NOMO-1 treated with DMSO at 0.1 percent for 48 hours (cell line): ENCODE data around the gene SPOCK1.

Source experiments
- DNase-seq: peaks from one replicate; lab custom pipeline; 2025; ENCODE audit not compliant: unreplicated experiment; lab: John Stamatoyannopoulos, UW

The SPOCK1 gene

DNA sequence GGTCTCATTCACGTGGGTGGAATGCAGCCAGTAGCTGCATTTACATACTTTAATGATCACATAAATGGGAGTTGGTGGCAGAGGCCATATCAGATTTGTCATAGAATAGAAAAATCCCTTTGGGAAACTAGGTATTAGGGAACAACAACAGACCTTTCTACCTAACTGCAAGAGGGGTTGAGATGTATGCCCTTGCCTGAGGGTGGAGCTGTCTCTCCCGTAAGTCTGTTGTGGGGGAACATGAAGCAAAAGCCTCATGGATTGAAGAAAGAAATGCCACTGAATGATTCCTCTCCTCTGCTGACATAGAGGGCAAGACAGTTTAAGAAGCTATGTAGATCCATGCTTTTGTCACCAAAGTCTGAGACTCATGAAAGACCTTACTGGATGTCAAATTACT, 461.3 kb downstream of the SPOCK1 start:
- no peak for DNase-seq

DNA sequence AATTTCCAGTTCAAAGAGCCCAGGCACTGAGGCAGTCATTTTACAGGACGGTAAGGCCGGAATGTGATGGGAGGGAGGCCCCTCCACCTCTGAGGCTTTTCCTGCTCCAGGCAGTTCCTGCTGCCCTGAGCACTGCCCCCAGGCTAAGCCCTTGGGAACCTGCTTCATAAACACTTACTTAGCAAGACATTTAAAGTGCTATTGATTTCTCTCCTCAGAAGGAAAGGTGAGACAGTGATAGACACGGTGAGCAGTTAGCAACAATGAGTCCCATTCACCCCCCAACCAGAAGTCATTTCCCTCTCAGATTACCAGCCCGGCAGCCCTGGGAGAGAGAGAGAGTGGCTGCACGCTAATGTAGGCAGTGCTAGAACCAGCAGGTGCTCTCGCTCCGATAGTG, 462.5 kb downstream of the SPOCK1 start:
- DNase-seq: no peak

DNA sequence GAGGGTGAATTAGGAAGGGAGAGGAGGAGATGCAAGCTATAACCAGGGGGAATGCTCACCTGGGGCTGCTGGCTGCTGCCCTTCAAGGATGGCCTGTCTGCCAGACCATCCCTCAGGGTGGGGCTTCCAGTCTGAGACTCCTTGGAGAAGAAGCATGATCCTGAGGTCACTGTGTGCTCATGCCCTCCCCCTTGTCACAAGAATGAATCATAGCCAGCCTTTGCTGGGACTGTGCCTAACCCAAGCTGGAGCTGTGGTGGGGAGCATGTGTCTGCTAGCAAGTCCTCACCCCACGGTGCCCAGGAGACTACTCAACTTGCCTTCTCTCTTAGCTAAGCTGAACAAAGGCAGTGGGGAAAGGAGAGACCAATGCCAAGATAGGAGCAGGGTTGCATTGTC, 463.6 kb downstream of the SPOCK1 start:
- DNase-seq: no peak

DNA sequence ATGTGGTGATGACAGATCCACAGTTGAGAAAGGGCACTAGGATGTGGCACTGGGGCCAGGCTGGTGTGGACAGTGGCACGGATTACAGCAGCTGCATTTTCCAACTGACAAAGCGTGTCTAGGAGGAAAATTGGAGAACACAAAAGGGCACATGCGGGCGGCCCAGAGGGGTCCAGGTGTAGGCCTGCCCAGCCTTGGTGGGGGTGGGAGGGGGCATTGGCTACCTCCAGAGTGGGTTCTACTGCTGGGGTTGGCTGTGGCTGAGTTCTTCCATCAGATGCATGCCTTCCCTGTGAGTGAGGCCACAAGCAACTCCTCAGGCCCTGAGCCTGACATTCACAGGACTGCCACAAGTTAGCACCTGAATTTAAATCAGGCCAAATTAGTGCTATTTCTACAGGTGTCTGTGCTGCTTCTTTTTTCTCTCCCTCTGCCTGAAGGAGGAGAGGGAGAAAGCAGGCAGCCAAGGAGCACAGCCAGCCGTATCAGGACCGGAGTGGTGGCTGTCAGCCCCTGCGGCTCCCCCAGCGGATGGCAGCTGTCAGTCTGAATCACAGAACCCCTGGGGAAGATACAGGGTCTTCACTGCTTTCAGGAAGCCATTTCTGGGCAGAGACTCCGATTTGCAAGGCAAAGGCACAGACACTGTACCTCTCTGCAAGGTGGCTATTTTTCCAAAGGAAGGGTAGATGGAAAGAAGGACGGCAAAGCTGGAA, 464.2 kb downstream of the SPOCK1 start:
- no peak for DNase-seq

DNA sequence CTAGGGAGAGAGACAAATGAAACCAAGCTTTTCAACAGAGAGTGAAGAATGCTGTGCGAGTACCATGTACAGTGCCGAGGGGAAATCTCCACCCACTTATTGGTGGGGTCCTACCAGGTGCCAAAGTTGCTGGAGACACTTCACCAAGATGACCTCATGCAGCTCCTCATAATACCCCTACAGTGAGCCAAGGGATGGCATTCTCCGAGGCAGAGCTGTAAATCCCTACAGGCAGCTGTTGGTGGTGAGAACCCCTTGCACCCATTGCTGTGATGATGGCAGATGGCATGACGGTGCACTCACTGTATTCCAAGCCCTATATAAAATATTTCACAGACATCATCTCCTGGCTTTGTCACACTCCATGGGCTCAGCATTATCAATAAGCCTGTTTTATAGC, 464.9 kb downstream of the SPOCK1 start:
- DNase-seq: no peak

DNA sequence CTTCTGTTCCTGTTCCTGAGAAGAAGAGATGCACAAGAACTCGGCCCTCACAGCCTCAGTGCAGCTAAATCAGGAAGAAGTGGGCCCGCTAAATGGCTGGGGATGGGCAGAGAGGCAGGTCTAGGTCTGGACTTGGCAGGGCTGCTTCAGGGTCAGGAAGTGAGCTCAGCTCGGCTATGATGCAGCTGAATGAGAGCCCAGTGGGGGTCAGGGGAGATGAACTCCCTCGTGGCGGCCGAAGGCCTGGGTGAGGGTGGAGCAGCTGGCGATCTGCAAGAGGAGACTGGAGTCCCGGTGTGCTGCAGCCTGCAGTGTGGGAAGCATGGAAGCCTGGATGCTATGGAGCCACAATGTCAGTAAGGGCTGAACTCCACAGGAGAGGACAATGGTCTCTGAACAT, 466.2 kb downstream of the SPOCK1 start:
- no peak for DNase-seq

DNA sequence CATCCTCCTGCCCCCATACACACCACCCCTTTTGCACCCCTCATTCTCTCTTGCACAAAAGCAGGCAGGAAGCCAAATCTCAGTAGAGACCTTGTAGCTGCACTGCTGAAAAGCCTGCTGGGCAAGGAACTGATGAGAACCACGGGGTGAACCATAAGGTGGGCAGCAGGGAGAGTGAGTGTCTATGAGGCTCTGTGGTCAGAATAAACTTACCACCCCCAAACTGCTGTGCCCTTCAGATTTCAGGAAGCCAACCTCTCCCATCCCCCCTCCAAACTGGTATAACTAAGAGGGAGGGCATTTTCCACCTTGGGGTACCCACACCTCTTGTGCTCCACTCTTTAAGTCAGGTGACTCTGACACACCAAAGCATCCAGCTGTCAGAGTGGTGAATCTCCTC, 471.4 kb downstream of the SPOCK1 start:
- DNase-seq: no peak

DNA sequence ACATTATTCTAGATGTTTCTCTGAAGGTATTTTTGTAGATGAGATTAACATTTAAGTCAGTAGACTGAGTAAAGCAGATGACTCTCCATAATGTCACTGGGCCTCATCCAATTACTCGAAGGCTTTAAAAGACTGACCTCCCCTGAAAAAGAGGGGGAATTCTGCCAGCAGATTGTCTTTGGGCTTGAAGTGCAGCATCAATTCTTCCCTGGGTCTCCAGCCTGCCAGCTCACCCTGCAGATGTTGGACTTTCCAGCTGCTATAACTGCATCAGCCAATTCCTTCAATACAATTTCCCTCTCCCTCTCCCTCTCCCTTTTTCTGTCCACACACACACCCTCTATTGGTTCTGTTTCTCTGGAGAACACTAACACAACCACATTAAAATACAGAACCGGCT, 472.8 kb downstream of the SPOCK1 start:
- no peak for DNase-seq

DNA sequence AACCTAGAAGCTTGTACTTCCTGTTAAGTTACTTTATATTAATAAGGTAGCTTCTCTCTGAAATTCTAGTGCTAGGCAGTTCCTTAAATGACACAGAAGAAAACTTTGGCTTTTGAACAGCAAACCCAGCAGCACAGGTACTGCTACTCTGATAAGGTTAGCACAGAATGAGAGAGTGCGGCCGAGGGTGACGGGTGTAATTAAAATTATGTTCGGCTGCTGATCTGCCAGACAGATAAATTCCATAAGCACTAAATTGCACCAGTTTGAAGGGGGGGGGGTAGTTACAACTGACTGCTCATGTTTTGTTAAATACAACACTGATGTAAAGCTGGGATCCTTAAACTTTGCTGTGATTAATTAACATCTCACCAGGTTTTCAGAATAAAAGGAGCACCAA, 475.1 kb downstream of the SPOCK1 start:
- DNase-seq: peak; percentile 28

DNA sequence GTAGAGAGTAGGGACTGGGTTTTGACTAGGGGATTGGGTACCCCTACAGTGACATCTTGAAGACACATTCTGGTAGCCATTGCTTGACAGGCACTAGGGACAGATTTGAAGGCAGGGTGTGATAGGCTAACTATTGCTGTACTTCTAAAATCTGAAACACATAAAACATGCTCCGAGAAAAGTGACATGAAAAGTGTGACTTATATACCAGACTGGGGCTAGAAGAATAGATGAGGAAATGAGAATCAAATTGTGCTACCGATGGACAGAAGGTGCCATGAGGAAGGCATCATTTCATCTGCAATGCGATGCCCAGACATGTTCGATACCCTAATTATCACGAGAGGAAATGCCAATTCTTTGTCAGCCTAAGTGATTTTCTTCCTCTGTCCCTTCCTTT, 475.8 kb downstream of the SPOCK1 start:
- DNase-seq: no peak

DNA sequence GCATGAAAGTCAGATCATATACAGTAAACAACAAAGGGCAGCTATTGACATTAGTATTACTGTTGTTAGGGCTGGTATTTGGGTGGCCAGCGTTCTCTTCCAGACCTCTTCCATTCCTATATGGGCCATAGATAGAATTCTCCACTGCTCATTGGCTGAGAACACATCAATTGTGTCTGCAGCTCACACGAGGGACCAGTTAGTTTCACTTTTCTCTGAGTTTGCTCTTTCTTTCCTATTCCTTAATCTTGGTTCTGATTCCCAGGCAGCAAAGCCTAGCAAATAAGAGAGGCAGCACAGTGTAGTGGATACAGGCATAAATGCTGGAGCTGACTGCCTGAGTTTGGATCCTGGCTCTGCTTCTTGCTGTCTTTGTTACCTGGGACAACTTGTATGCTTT, 476.4 kb downstream of the SPOCK1 start:
- no peak for DNase-seq

DNA sequence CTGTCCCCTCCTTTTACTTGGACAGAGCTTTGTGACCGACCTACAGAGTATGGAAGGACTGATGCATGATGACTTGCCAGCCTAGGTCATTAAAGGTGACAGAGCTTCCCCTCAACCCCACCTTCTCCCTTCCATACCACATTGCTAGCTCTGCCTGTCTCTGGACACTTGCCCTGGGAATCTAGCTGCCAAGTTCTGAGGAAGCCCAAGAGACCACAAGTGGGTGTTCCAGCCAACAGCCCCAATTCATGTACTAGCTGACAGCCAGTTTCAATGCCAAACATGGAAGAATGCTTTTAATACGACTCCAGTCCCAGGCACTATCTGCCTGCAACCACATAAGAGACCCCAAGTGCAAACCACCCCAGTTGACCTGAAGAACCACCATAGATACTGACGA, 477.1 kb downstream of the SPOCK1 start:
- no peak for DNase-seq

DNA sequence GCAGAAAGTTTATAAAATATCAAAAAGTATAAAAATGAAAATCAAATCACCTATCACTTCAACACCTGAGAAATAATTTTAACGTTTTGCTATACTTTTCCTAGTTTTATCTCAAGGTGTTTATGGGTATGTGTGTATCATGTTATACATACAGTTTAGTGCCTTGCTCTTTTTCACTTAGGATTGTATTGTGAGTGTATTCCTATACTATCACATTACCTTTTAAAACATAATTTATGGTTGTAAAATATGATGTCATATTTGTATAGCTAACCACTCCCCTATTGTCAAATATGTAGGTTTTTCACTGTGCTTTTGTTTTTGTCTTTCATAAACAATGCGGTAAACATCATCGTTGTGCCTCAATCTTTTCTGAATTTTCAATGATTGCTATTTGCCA, 479.9 kb downstream of the SPOCK1 start:
- no peak for DNase-seq

DNA sequence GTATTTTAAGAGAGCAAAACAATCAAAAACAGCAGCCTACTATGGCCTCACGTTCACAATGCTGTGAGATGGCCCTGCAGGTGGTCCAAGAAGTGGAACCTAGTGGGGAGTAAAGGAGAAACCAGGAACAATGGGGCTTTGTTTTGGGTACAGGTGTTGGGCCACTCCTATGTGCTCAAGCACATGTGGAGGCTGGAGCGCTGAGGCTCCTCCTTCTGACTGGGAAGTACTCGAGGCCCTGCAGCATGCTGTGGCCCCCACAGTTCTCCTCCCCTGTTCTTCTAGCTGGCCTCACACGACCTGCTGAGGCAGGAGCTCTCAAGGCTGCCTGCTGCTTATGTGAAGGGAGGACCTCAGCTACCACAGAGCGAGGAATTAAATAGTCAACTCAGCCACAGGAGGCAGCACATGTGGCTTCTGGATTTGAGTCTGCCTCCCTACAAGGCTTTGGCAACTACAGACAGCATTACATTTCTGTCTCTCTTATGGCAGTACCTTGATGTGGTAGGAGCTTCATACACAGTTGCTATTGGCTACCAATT, 482.3 kb downstream of the SPOCK1 start:
- DNase-seq: no peak

DNA sequence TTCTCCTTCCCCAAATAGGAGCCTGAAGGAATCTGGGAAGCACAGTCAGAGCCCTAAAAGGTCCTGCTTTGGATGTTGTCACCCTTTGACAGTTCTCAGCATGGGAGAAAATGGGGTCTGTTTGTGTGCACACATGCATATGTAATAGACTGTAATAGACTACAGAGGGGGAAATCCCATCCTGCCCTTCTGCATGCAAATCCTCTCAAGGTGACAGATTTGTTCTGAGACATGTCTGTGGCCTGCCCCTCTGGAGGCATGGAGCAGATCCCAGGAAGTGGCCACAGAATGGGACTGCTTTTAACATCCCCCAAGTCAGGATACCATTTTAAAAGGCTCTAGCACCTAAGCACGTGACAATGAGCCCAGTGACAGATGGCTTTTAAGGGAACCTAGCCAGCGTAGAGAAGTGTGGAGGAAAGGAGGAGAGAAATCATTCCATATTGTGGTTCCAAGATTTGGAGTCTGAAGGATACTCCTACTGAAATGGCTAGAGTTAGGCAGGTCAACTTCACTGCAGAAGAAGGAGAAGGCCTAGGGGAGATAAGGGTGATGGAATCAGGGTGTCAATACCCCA, 483.5 kb downstream of the SPOCK1 start:
- DNase-seq: no peak

DNA sequence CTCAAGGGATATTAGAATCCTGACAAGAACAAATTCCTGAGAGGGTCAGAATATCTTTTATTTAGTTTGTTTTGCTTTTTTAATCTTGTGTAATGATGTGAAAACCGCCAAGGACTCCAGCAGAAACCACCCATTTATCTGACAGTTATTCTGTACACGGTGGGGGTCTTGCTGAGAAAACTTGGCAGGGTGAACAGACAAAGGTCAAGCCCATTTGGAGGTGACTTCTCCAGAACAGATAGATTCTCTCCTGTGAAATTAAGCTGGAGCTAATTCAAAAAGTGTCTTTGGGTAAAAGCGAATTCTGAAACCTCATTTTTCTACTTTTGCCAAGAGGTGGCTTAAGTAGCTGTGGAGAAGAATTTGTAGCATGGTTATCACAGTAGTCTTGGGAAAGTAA, 484.4 kb downstream of the SPOCK1 start:
- DNase-seq: no peak

DNA sequence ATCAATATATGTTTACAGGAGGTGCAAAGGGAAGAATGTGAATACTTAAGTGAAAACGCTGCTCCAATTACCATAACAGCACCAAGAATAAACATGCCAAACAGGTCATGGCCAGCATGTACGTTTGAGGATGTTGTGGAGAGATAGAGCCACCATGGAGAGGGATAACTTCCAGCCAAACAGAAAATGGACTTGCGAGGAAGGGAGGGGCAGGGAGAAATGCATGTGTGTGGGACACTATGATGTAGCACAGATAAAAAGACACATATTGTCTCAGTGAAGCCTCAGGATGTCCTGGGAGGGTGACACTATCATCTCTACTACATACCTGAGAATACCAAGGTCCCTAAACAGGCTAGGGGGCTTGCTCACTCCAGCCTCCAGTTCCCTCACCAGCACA, 488.9 kb downstream of the SPOCK1 start:
- DNase-seq: no peak

DNA sequence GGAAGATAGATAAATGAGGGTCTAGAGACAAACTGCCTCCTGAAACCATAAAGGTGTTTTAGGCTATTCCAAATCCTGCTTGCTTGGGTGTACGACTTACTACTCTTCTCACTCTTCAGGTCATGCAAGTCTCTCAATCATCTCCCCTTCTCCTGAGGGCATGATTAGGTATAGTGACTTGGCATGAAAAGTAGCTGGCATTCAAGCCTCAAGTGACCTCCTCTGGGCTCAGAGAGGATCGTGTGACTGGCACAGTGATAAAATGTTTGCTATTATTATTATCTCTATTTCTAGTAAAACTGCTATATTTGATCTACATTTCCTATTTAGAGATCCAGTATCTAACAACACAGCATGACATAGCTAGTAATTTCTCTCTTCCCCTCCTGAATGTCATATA, 494.8 kb downstream of the SPOCK1 start:
- no peak for DNase-seq

DNA sequence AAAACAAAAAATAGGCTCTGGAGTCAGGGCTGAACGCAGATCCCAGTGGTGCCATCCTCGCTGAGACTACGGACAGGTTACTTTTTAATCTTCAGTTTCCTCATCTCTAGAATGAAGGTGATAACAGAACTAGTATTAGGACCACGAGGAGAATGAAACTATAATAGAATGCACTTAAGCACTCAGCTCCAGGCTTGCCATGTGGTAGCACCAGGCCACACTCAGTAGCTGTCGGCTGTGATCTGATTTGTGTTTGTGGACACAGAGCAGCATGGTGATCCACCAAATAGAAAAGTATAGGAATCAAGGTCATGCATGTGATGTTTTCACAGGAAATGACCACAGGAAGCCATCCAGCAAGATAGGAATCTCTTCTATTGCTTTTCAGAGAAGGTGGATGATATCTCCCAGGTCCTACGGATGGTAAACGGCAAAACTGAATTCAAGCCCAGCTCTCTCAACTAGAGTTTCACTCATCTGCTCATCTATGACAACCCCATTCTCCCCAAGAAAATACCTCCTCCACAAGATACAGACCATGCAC, 498.0 kb downstream of the SPOCK1 start:
- DNase-seq: no peak

DNA sequence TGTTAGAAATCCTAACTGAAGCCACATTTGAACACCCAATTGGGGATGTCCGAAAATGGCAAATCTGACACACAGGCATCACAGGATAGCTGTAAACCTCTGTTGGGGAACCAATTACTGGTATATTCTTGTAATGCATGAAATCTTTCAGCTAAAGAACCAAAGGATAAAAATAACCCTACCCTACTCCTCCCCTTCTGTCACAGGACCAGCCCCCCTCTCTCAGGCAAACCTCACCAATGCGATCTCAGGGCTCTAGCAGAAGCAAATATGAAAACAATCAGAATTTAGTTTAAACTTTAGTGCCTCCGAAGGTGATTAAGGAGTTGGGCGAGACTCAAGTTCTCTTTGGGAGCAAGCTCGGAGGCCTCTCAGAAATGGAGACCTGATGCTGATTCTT, 499.3 kb downstream of the SPOCK1 start:
- no peak for DNase-seq

DNA sequence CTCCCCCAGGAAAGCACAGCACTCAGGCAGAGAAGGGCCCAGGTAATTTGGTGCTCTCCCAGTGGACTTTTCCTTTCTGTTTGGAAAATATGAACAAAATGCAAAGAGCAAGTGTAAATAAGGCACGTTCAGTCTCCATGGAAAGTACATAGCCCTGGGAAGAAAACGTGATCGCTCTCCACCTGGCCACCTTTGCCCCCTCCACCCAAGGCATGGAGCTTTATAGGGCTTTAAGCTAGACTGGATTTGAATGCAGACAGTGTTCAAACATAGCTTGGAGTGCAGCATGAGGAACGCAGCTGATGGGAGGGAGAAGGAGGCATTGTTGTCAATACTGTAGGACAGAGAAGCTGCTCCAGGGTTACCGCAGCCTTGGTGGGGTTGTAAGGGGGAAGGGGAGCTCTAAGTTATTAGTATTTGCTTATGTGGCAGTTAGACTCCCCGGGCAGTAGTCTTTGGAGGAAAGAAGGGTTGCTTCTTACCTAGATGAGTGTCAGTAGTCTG, 500.2 kb downstream of the SPOCK1 start:
- no peak for DNase-seq

DNA sequence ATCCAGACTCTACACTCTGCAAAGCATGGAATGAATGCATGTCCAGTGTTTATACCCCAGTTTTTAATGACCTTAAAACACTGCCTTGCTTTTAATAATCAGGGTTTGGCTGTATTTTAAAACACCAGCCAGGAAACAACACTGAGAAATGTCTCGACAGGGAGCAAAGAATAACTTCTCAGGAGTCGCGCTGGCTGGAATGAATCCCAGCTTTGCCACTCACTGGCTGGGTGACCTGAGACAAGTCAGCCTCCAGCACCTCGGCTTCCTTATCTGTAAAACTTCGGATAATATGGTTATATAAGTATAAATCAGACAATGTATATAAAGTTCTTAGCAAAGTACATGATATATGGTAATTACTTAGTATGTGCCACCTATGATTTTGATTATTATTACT, 505.0 kb downstream of the SPOCK1 start:
- DNase-seq: no peak
